ENCODE data around the gene CAPZA1. TPM values are rescaled to one million over a fixed set of nuclear protein-coding genes. Genes with fewer than 3 reads are reported as not detected.

Gene CAPZA1
- total RNA-seq, 1 donor from 2014 or later: 129 TPM

- Mint-ChIP-seq H3K27ac (ENCODE audit: unreplicated experiment) (no peak overlapping the region), H3K9me3 (ENCODE audit: unreplicated experiment) (no peaks in the 10 kb centered on the region), H3K4me3 (ENCODE audit: unreplicated experiment) (no peak overlapping the region), H3K4me1 (ENCODE audit: unreplicated experiment) (no peaks in the 10 kb centered on the region), H3K27me3 (ENCODE audit: unreplicated experiment) (no peaks in the 10 kb centered on the region), H3K36me3 (ENCODE audit: unreplicated experiment) (peaks cover 33% of the 10 kb centered on the region)
- TF ChIP-seq CTCF (IDR thresholded peaks at IDR 0.05): no peak
- no peak for DNase-seq (ENCODE audit: extremely low spot score, unreplicated experiment)
Measured at GRCh38 chr1:112688781-112689193, 69.2 kb downstream of the CAPZA1 start.

GRCh38 chr1:112689196-112689841, 69.7 kb downstream of the CAPZA1 start:
- Mint-ChIP-seq H3K4me1 (ENCODE audit: unreplicated experiment) (no peaks in the 10 kb centered on the region), H3K27ac (ENCODE audit: unreplicated experiment) (no peak overlapping the region)

GRCh38 chr1:112689842-112690237, 70.2 kb downstream of the CAPZA1 start:
- peaks cover 34% of the 10 kb centered on the region for H3K36me3 Mint-ChIP-seq (ENCODE audit: unreplicated experiment)

More at GRCh38 chr1:112689196-112689841, 69.7 kb downstream of the CAPZA1 start:
- no peak for DNase-seq (ENCODE audit: extremely low spot score, unreplicated experiment)
- Mint-ChIP-seq H3K9me3 (ENCODE audit: unreplicated experiment) (no peaks in the 10 kb centered on the region), H3K36me3 (ENCODE audit: unreplicated experiment) (peaks cover 33% of the 10 kb centered on the region), H3K27me3 (ENCODE audit: unreplicated experiment) (no peaks in the 10 kb centered on the region), H3K4me3 (ENCODE audit: unreplicated experiment) (no peak overlapping the region)
- TF ChIP-seq CTCF (IDR thresholded peaks at IDR 0.05): no peak

GRCh38 chr1:112692681-112693080, 73.0 kb downstream of the CAPZA1 start:
- H3K27me3 Mint-ChIP-seq (ENCODE audit: unreplicated experiment): no peaks in the 10 kb centered on the region
- TF ChIP-seq CTCF (IDR thresholded peaks at IDR 0.05): no peak
- DNase-seq (ENCODE audit: extremely low spot score, unreplicated experiment): no peak
- H3K4me1 Mint-ChIP-seq (ENCODE audit: unreplicated experiment): no peaks in the 10 kb centered on the region
- peaks cover 41% of the 10 kb centered on the region for H3K36me3 Mint-ChIP-seq (ENCODE audit: unreplicated experiment)
- no peak overlapping the region for H3K4me3 Mint-ChIP-seq (ENCODE audit: unreplicated experiment)
- H3K9me3 Mint-ChIP-seq (ENCODE audit: unreplicated experiment): no peaks in the 10 kb centered on the region
- H3K27ac Mint-ChIP-seq (ENCODE audit: unreplicated experiment): no peak overlapping the region

More at GRCh38 chr1:112689842-112690237, 70.2 kb downstream of the CAPZA1 start:
- Mint-ChIP-seq H3K4me3 (ENCODE audit: unreplicated experiment) (no peak overlapping the region), H3K27ac (ENCODE audit: unreplicated experiment) (no peak overlapping the region), H3K27me3 (ENCODE audit: unreplicated experiment) (no peaks in the 10 kb centered on the region), H3K4me1 (ENCODE audit: unreplicated experiment) (no peaks in the 10 kb centered on the region), H3K9me3 (ENCODE audit: unreplicated experiment) (no peaks in the 10 kb centered on the region)
- no peak for TF ChIP-seq CTCF (IDR thresholded peaks at IDR 0.05)
- DNase-seq (ENCODE audit: extremely low spot score, unreplicated experiment): no peak

GRCh38 chr1:112693821-112694220, 74.2 kb downstream of the CAPZA1 start:
- no peak for DNase-seq (ENCODE audit: extremely low spot score, unreplicated experiment)
- no peak for TF ChIP-seq CTCF (IDR thresholded peaks at IDR 0.05)
- Mint-ChIP-seq H3K27ac (ENCODE audit: unreplicated experiment) (no peak overlapping the region), H3K36me3 (ENCODE audit: unreplicated experiment) (peaks cover 36% of the 10 kb centered on the region), H3K27me3 (ENCODE audit: unreplicated experiment) (no peaks in the 10 kb centered on the region), H3K4me1 (ENCODE audit: unreplicated experiment) (peaks cover 2% of the 10 kb centered on the region), H3K4me3 (ENCODE audit: unreplicated experiment) (no peak overlapping the region), H3K9me3 (ENCODE audit: unreplicated experiment) (no peaks in the 10 kb centered on the region)
